Ovary (tissue), 3 donors: ENCODE data around the gene RARS2.

Source experiments
- CTCF ChIP-seq, 3 donors: fragments of 450-650 bp in 2 of 3; fragments of 200-600 bp in 1 of 3; IDR thresholded peaks; one replicate each; pipeline versions ENCODE4 v1.5.1 to v1.8.0; 2016 to 2022; ENCODE audit warnings: antibody characterized with exemption in 3 of 3, mild to moderate bottlenecking in 1 of 3
- POLR2A ChIP-seq: fragments of 450-650 bp; IDR thresholded peaks from one replicate; pipeline ENCODE4 v1.6.1; 2017; ENCODE audit warnings: antibody characterized with exemption, mild to moderate bottlenecking, moderate library complexity
- donor health status: DM: no; HTN: no; CAD: no.

- TF ChIP-seq CTCF (IDR thresholded peaks at IDR 0.05) (no peak), POLR2A (no peak)
Observed at GRCh38 chr6:87481931-87482330, 107.9 kb downstream of the RARS2 start.
